ENCODE measurements around the gene TNFSF9.

GRCh38 chr19:6519289-6519688 is 11.5 kb upstream of the TNFSF9 start:
- TF ChIP-seq TAF1 (IDR thresholded peaks at IDR 0.05; ENCODE audit: low read depth), result no peak
- TF ChIP-seq CREB1 (IDR thresholded peaks at IDR 0.05; ENCODE audit: low read depth), result no peak
- no peak for TF ChIP-seq RAD21 (IDR thresholded peaks at IDR 0.05; ENCODE audit: low read depth)
- no peak for TF ChIP-seq EP300 (IDR thresholded peaks at IDR 0.05; ENCODE audit: borderline replicate concordance)
- no peak for TF ChIP-seq REST (IDR thresholded peaks at IDR 0.05; ENCODE audit: low read depth)
- TF ChIP-seq EGR1 (IDR thresholded peaks at IDR 0.05), result no peak
- no peak for TF ChIP-seq FOXM1 (IDR thresholded peaks at IDR 0.05; ENCODE audit: borderline replicate concordance, low read depth)
- TF ChIP-seq MAX (IDR thresholded peaks at IDR 0.05), result no peak
- TF ChIP-seq NFIC (IDR thresholded peaks at IDR 0.05), result no peak
